Activated T-helper 9 cell treated with anti-CD3 and anti-CD28 coated beads, Interleukin-2, amount 50 U/mL, for 16 hours (primary cell): ENCODE data around the gene MTX2.
"Not testable (repeated sequence)": the region's sequence is repeated elsewhere in the genome, so short reads cannot be mapped to it uniquely, and the experiment has no call there.

Experiments used
- DNase-seq: peaks from one replicate; pipeline ENCODE4 v3.0.0-alpha.2; 2020; ENCODE audit warnings: low read depth

MTX2 gene

GRCh38 chr2:176285321-176285720 is 16.1 kb downstream of the MTX2 start:
- DNase-seq = no peak

GRCh38 chr2:176291335-176291734 is 22.1 kb downstream of the MTX2 start:
- no peak for DNase-seq

GRCh38 chr2:176291809-176292283 is 22.6 kb downstream of the MTX2 start:
- no peak for DNase-seq

GRCh38 chr2:176292608-176293007 is 23.4 kb downstream of the MTX2 start:
- DNase-seq = no peak

- DNase-seq = no peak
Measured at GRCh38 chr2:176293334-176293733, 24.1 kb downstream of the MTX2 start.

- DNase-seq = no peak
Measured at GRCh38 chr2:176297067-176297466, 27.8 kb downstream of the MTX2 start.

- no peak for DNase-seq
Measured at GRCh38 chr2:176297737-176298136, 28.5 kb downstream of the MTX2 start.

- DNase-seq = not testable (repeated sequence)
Measured at GRCh38 chr2:176306020-176306419, 36.8 kb downstream of the MTX2 start.

- no peak for DNase-seq
Measured at GRCh38 chr2:176317199-176317598, 48.0 kb downstream of the MTX2 start.

- no peak for DNase-seq
Measured at GRCh38 chr2:176317623-176318065, 48.4 kb downstream of the MTX2 start.

GRCh38 chr2:176321916-176322315 is 52.7 kb downstream of the MTX2 start:
- no peak for DNase-seq

- no peak for DNase-seq
Measured at GRCh38 chr2:176324862-176325261, 55.6 kb downstream of the MTX2 start.

- no peak for DNase-seq
Measured at GRCh38 chr2:176325732-176326131, 56.5 kb downstream of the MTX2 start.

GRCh38 chr2:176328149-176328548 is 58.9 kb downstream of the MTX2 start:
- no peak for DNase-seq

GRCh38 chr2:176330612-176331011 is 61.4 kb downstream of the MTX2 start:
- no peak for DNase-seq

GRCh38 chr2:176331646-176332045 is 62.4 kb downstream of the MTX2 start:
- DNase-seq = no peak

GRCh38 chr2:176334729-176335128 is 65.5 kb downstream of the MTX2 start:
- no peak for DNase-seq

- no peak for DNase-seq
Measured at GRCh38 chr2:176338395-176338794, 69.2 kb downstream of the MTX2 start.

GRCh38 chr2:176339208-176339607 is 70.0 kb downstream of the MTX2 start:
- no peak for DNase-seq

GRCh38 chr2:176356251-176356650 is 87.0 kb downstream of the MTX2 start:
- DNase-seq = no peak

- no peak for DNase-seq
Measured at GRCh38 chr2:176364273-176364977, 95.2 kb downstream of the MTX2 start.

GRCh38 chr2:176368349-176368748 is 99.1 kb downstream of the MTX2 start:
- no peak for DNase-seq

- no peak for DNase-seq
Measured at GRCh38 chr2:176370467-176371171, 101.4 kb downstream of the MTX2 start.

GRCh38 chr2:176373155-176373554 is 103.9 kb downstream of the MTX2 start:
- not testable (repeated sequence) for DNase-seq
